ENCODE measurements around the gene SLC22A23. TPM values are rescaled to one million over a fixed set of nuclear protein-coding genes. Genes with fewer than 3 reads are reported as not detected.

The SLC22A23 gene
- total and polyA plus RNA-seq, 2 of the 4 experiments (the other 2 are of a cell fraction) = 0.72 to 1.6 TPM

DNA sequence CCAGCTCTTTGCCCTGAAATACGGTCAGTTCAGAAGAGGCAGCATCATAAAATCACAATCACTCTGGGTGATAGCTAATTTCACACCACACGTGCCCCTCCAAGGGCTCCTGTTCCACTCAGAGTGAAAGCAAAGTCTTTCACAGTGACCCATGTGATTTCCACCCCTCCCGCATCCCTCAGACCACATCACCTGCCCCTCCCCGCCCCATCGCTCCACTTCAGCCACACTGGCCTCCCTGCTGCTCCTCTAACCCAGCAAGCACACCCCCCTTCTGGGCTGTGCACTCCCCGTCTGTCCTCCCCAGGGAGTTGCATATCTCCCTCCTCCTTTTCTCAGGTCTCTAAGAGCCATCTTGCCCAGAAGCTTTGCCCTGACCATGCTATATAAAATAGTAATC is 123.6 kb downstream of the SLC22A23 start:
- H2BK120ac ChIP-seq (ENCODE audit: low read depth, low read length) = no peak overlapping the region
- TF ChIP-seq RFX5 (IDR thresholded peaks at IDR 0.05; ENCODE audit: low read depth, low read length) (no peak), CEBPB (IDR thresholded peaks at IDR 0.05; ENCODE audit: low read depth, low read length) (no peak), MAZ (IDR thresholded peaks at IDR 0.05; ENCODE audit: borderline replicate concordance, low read depth, low read length) (no peak), FOS (IDR thresholded peaks at IDR 0.05; ENCODE audit: low read depth, low read length) (no peak), BHLHE40 (IDR thresholded peaks at IDR 0.05; ENCODE audit: low read depth, low read length) (no peak), NFE2L2 (IDR thresholded peaks at IDR 0.05; ENCODE audit: low read depth, low read length) (no peak), CHD1 (IDR thresholded peaks at IDR 0.05; ENCODE audit: low read depth, low read length) (no peak), RCOR1 (IDR thresholded peaks at IDR 0.05; ENCODE audit: insufficient replicate concordance, low read length) (no peak), RAD21 (IDR thresholded peaks at IDR 0.05; ENCODE audit: low read length) (no peak), SMC3 (IDR thresholded peaks at IDR 0.05; ENCODE audit: low read depth, low read length) (no peak), MXI1 (IDR thresholded peaks at IDR 0.05; ENCODE audit: borderline replicate concordance, low read depth, low read length) (no peak), MAFK (IDR thresholded peaks at IDR 0.05; ENCODE audit: low read depth, low read length) (no peak)
- TF ChIP-seq, protein P1, sequence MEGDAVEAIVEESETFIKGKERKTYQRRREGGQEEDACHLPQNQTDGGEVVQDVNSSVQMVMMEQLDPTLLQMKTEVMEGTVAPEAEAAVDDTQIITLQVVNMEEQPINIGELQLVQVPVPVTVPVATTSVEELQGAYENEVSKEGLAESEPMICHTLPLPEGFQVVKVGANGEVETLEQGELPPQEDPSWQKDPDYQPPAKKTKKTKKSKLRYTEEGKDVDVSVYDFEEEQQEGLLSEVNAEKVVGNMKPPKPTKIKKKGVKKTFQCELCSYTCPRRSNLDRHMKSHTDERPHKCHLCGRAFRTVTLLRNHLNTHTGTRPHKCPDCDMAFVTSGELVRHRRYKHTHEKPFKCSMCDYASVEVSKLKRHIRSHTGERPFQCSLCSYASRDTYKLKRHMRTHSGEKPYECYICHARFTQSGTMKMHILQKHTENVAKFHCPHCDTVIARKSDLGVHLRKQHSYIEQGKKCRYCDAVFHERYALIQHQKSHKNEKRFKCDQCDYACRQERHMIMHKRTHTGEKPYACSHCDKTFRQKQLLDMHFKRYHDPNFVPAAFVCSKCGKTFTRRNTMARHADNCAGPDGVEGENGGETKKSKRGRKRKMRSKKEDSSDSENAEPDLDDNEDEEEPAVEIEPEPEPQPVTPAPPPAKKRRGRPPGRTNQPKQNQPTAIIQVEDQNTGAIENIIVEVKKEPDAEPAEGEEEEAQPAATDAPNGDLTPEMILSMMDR (conservative IDR thresholded peaks at IDR 0.05; ENCODE audit: low read depth, low read length) = no peak
- TF ChIP-seq, protein P2, sequence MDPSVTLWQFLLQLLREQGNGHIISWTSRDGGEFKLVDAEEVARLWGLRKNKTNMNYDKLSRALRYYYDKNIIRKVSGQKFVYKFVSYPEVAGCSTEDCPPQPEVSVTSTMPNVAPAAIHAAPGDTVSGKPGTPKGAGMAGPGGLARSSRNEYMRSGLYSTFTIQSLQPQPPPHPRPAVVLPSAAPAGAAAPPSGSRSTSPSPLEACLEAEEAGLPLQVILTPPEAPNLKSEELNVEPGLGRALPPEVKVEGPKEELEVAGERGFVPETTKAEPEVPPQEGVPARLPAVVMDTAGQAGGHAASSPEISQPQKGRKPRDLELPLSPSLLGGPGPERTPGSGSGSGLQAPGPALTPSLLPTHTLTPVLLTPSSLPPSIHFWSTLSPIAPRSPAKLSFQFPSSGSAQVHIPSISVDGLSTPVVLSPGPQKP (IDR thresholded peaks at IDR 0.05; ENCODE audit: borderline replicate concordance, low read depth, low read length) = no peak
- TF ChIP-seq, protein P3, sequence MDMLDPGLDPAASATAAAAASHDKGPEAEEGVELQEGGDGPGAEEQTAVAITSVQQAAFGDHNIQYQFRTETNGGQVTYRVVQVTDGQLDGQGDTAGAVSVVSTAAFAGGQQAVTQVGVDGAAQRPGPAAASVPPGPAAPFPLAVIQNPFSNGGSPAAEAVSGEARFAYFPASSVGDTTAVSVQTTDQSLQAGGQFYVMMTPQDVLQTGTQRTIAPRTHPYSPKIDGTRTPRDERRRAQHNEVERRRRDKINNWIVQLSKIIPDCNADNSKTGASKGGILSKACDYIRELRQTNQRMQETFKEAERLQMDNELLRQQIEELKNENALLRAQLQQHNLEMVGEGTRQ (IDR thresholded peaks at IDR 0.05; ENCODE audit: low read depth, low read length) = no peak
- H3K9ac ChIP-seq (ENCODE audit: low read depth, low read length) = no peak overlapping the region
- no peak overlapping the region for H3K4me2 ChIP-seq (ENCODE audit: low read depth, low read length)
- H4K5ac ChIP-seq (ENCODE audit: low read depth, low read length) = no peak overlapping the region
- CTCF ChIA-PET = interaction anchor here (0.6 kb wide), 1 partner anchor 17 kb away, joined by 3 read pairs; no protein-coding TSS in a partner anchor
- no peak overlapping the region for H3K18ac ChIP-seq (ENCODE audit: low read depth, low read length)
- peaks cover 6% of the 10 kb centered on the region; the same call in 1 of the 2 replicates for H3K4me1 ChIP-seq (ENCODE audit: control insufficient read depth, insufficient read depth, low read length)
- no peak overlapping the region for H4K91ac ChIP-seq (ENCODE audit: insufficient read depth, low read depth, low read length)
- in situ Hi-C loops (cut with MboI; ENCODE audit: low sequenced_read_pairs) (no loop called here), intact Hi-C loops (cut with micrococcal nuclease) (no loop called here), dilution Hi-C loops (cut with HindIII; ENCODE audit: low sequenced_read_pairs, unreplicated experiment) (no loop called here)
- H3K4ac ChIP-seq (ENCODE audit: low read depth, low read length) = no peak overlapping the region
- H2AK9ac ChIP-seq (replicated peaks; ENCODE audit: low read depth, low read length, poor library complexity) = no peak overlapping the region
- no peak overlapping the region for H2AK5ac ChIP-seq (ENCODE audit: low read depth, low read length)
- no peaks in the 10 kb centered on the region for H4K20me1 ChIP-seq (ENCODE audit: insufficient read depth, low read length)
- no peaks in the 10 kb centered on the region for H3K9me1 ChIP-seq (ENCODE audit: insufficient read depth, low read length)
- no peak overlapping the region for H3K56ac ChIP-seq (ENCODE audit: extremely low read depth, insufficient read depth, low read length)
- H2BK20ac ChIP-seq (ENCODE audit: low read depth, low read length) = no peak overlapping the region
- POLR2A ChIA-PET (ENCODE audit: unreplicated experiment) = no interaction called here
- no peak overlapping the region for H2BK15ac ChIP-seq (ENCODE audit: low read depth, low read length)
- no peak overlapping the region for H4K8ac ChIP-seq (ENCODE audit: low read depth in 2 of 2, low read length in 2 of 2)
- WGBS, 2 experiments (ENCODE audit: extremely low coverage in 2 of 2, insufficient read length in 1 of 2) = 93% methylated on average over 3 of the region's 6 CpGs; no CpG with 5 or more reads in 1 of the 2 experiments
- no peaks in the 10 kb centered on the region for H3K36me3 ChIP-seq (ENCODE audit: control insufficient read depth, insufficient read depth, low read length)
- no TSS peak for BruUV-seq (replicated peaks)
- no peak overlapping the region for H3K4me3 ChIP-seq (ENCODE audit: insufficient read depth, low read depth, low read length)
- no peak overlapping the region for H3K27ac ChIP-seq (ENCODE audit: insufficient read depth, low read length)
- ATAC-seq (ENCODE audit: low read depth) (no peak), DNase-seq (no peak)
- H3K27me3 ChIP-seq (ENCODE audit: control insufficient read depth, insufficient read depth, low read length) = peaks cover 20% of the 10 kb centered on the region
- no peak overlapping the region for H2AFZ ChIP-seq (replicated peaks; ENCODE audit: low read length, poor library complexity)
- H2BK5ac ChIP-seq (ENCODE audit: low read depth, low read length, poor library complexity, severe bottlenecking) = no peak overlapping the region
- H3K14ac ChIP-seq (replicated peaks; ENCODE audit: low read depth, low read length) = no peak overlapping the region
- no peaks in the 10 kb centered on the region for H3K79me1 ChIP-seq (ENCODE audit: low read depth in 1 of 2, low read length in 2 of 2)
- no peak overlapping the region for H3K23ac ChIP-seq (ENCODE audit: low read depth, low read length)
- no peaks in the 10 kb centered on the region for H3K9me3 ChIP-seq (ENCODE audit: control insufficient read depth, insufficient read depth, low read length)
